Activated naive CD4-positive, alpha-beta T cell treated with anti-CD3 and anti-CD28 coated beads, Interleukin-2, amount 50 U/mL, for 24 hours (primary cell): ENCODE measurements around the gene ACADSB.

Source experiments
- H3K27ac Mint-ChIP-seq: one replicate; pipeline ENCODE4 v1.8.0; 2021; ENCODE audit warnings: mild to moderate bottlenecking, mixed read lengths
- H3K27me3 Mint-ChIP-seq: one replicate; pipeline ENCODE4 v1.8.0; 2021; ENCODE audit warnings: mixed read lengths
- H3K36me3 Mint-ChIP-seq: one replicate; pipeline ENCODE4 v1.8.0; 2021; ENCODE audit warnings: mixed read lengths
- H3K4me1 Mint-ChIP-seq: one replicate; pipeline ENCODE4 v1.8.0; 2021; ENCODE audit warnings: mixed read lengths
- H3K4me3 Mint-ChIP-seq: one replicate; pipeline ENCODE4 v1.8.0; 2021; ENCODE audit warnings: mild to moderate bottlenecking, mixed read lengths
- H3K9me3 Mint-ChIP-seq: one replicate; pipeline ENCODE4 v1.8.0; 2021; ENCODE audit warnings: mixed read lengths

The ACADSB gene

DNA sequence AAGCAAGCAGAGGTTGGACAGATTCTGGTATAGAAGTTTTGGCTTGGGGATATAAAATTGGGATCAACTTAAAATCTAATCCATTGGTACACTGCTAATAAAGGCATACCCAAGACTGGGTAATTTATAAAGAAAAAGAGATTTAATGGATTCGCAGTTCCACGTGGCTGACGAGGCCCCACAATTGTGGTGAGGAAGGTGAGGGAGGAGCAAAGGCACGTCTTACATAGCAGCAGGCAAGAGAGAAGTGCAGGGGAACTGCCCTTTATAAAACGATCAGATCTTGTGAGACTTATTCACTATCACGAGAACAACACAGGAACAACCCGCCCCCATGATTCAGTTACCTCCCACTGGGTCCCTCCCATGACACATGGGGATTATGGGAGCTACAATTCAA, 9.7 kb downstream of the ACADSB start:
- Mint-ChIP-seq H3K36me3 (peaks cover 12% of the 10 kb centered on the region), H3K27ac (no peak overlapping the region), H3K4me3 (no peak overlapping the region), H3K4me1 (peaks cover 16% of the 10 kb centered on the region), H3K9me3 (no peaks in the 10 kb centered on the region), H3K27me3 (no peaks in the 10 kb centered on the region)

DNA sequence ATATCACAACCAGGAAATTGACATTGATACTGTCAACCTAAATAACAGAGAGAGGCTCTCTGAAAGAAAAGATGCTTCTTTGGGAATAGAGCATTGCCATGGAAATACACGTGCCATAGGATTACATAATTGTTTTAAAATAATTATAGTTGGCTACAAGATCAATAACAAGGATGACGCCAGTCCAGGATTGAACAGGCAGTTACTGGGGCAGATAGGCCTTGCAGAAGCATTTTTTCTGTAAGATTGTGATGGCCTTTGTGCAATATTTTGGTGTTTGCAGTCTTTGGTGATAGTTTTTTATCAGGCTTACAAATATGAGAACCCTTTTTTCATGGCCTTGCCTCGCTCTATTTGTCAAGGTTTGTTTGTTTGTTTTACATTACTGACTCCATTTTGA, 10.5 kb downstream of the ACADSB start:
- Mint-ChIP-seq H3K4me1 (peaks cover 12% of the 10 kb centered on the region), H3K9me3 (no peaks in the 10 kb centered on the region), H3K27me3 (no peaks in the 10 kb centered on the region), H3K36me3 (peaks cover 10% of the 10 kb centered on the region), H3K4me3 (no peak overlapping the region), H3K27ac (no peak overlapping the region)

- peaks cover 8% of the 10 kb centered on the region for H3K36me3 Mint-ChIP-seq
- peaks cover 10% of the 10 kb centered on the region for H3K4me1 Mint-ChIP-seq
- H3K27ac Mint-ChIP-seq: no peak overlapping the region
- H3K4me3 Mint-ChIP-seq: no peak overlapping the region
- H3K9me3 Mint-ChIP-seq: no peaks in the 10 kb centered on the region
- no peaks in the 10 kb centered on the region for H3K27me3 Mint-ChIP-seq
Measured at GRCh38 chr10:123019941-123020703, 11.3 kb downstream of the ACADSB start.

GRCh38 chr10:123021517-123021916, 12.7 kb downstream of the ACADSB start:
- Mint-ChIP-seq H3K36me3 (peaks cover 2% of the 10 kb centered on the region), H3K27me3 (no peaks in the 10 kb centered on the region), H3K4me1 (peaks cover 2% of the 10 kb centered on the region), H3K4me3 (no peak overlapping the region), H3K27ac (no peak overlapping the region), H3K9me3 (no peaks in the 10 kb centered on the region)

DNA sequence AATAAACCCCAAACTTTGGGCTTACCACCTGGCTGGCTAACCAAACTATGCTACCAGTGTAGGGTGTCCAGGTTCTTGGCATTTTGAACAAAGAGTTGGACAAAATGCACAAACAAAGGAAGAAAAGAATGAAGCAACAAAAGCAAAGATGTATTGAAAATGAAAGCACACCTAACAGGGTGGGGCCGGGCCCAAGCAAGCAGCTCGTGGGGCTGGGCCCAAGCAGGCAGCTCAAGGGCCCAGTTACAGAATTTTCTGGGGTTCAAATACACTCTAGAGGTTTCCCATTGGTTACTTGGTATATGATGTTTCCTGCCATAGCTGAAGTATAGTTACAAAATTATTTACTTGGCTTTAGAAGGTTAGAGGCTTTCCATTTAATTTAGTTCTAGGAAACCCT, 15.7 kb downstream of the ACADSB start:
- H3K4me1 Mint-ChIP-seq: no peaks in the 10 kb centered on the region
- no peak overlapping the region for H3K4me3 Mint-ChIP-seq
- no peak overlapping the region for H3K27ac Mint-ChIP-seq
- H3K36me3 Mint-ChIP-seq: peaks cover 2% of the 10 kb centered on the region
- no peaks in the 10 kb centered on the region for H3K27me3 Mint-ChIP-seq
- no peaks in the 10 kb centered on the region for H3K9me3 Mint-ChIP-seq

- Mint-ChIP-seq H3K27ac (no peak overlapping the region), H3K4me1 (no peaks in the 10 kb centered on the region), H3K9me3 (no peaks in the 10 kb centered on the region), H3K36me3 (peaks cover 2% of the 10 kb centered on the region), H3K27me3 (no peaks in the 10 kb centered on the region), H3K4me3 (no peak overlapping the region)
Measured at GRCh38 chr10:123026302-123026701, 17.5 kb downstream of the ACADSB start.

DNA sequence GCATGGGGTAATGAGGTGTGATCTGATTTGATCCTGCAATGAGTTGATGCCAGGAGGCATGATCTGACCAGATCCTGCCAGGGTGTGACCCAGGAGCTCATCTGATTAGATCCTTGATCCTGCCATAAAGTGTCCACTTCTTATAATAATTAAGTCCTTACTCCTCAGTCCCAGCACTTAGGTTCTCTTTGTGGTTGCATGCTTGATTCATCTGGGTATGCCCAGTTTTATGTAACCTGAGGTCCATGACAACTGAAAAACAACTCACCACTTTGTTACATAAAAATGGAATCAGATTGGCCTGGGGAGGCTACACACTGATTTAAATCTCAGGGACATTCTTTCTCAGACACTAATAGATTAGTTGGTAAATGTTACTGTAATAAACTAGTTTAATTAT, 19.1 kb downstream of the ACADSB start:
- no peaks in the 10 kb centered on the region for H3K4me1 Mint-ChIP-seq
- H3K27ac Mint-ChIP-seq: no peak overlapping the region
- no peak overlapping the region for H3K4me3 Mint-ChIP-seq

DNA sequence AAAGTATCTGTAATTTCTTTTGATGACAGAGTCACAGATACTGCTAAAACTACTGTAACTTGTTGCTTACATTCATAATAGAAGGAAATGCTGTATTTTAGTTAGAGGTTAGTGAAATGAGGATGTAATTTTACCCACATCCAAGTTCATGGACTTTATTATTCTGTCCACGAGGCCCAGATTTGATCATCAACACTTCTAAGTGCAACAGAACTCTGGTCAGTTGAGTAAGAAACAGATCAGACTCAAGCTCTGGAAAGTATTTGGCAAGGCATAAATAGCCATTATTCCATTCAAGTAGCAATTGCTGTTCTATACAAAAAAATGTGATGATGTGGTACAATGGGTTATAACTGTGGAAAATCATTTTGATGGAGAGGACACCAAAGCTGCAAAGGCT, 22.3 kb downstream of the ACADSB start:
- Mint-ChIP-seq H3K4me1 (no peaks in the 10 kb centered on the region), H3K36me3 (peaks cover 7% of the 10 kb centered on the region)

More for the DNA sequence above, 19.1 kb downstream of the ACADSB start:
- H3K27me3 Mint-ChIP-seq: no peaks in the 10 kb centered on the region
- no peaks in the 10 kb centered on the region for H3K9me3 Mint-ChIP-seq
- peaks cover 4% of the 10 kb centered on the region for H3K36me3 Mint-ChIP-seq

DNA sequence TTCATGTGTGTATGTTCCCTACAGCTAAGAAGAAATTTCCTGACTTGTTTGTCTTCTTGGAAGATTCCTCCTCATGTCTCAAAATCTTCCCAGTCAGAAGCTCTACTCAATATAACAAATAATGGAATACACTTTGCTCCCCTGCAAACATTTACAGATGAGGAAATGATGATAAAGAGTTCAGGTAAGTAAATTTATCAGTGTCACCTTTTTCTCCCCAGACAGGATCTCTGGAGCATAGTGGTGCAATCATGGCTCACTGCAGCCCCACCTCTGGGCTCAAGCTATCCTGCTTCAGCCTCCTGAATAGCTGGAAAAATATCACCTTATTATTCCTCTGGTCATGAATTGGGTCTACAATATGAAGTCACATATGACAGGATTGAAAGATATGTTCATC, 25.5 kb downstream of the ACADSB start:
- no peak overlapping the region for H3K4me3 Mint-ChIP-seq
- H3K27ac Mint-ChIP-seq: no peak overlapping the region
- no peaks in the 10 kb centered on the region for H3K27me3 Mint-ChIP-seq
- peaks cover 8% of the 10 kb centered on the region for H3K4me1 Mint-ChIP-seq
- no peaks in the 10 kb centered on the region for H3K9me3 Mint-ChIP-seq
- peaks cover 7% of the 10 kb centered on the region for H3K36me3 Mint-ChIP-seq

More for the DNA sequence above, 22.3 kb downstream of the ACADSB start:
- Mint-ChIP-seq H3K27me3 (no peaks in the 10 kb centered on the region), H3K27ac (no peak overlapping the region), H3K4me3 (no peak overlapping the region), H3K9me3 (no peaks in the 10 kb centered on the region)

DNA sequence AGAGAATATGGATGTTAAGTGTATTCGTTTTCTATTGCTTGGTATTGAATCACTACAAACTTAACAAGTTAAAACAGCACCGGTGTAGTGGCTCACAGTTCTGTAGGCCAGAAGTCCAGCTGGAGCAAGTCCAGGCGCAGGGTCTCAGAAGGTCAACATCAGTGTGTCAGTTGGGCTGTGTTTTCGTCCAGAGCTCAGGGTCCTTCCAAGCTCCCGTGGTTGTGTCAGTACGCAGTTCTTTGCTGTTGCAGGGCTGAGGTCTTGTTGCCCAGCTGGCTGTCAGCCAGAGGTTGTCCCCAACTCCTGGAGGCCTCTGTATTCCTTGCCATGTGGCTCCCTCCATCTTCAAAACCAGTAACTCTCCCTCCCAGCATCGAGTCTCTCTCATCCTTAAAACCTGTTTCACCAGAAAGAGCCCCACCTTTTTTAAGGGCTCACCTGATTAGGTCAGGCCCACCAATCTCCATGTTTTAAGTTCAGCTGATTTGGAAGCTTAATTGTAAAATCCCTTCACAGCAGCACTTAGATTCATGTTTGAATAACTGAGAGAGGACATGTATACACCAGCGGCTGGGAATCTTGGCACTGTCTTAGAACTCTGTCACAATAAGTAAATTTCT, 26.8 kb downstream of the ACADSB start:
- no peaks in the 10 kb centered on the region for H3K9me3 Mint-ChIP-seq
- no peak overlapping the region for H3K4me3 Mint-ChIP-seq
- H3K27me3 Mint-ChIP-seq: no peaks in the 10 kb centered on the region
- H3K4me1 Mint-ChIP-seq: peaks cover 9% of the 10 kb centered on the region
- peaks cover 7% of the 10 kb centered on the region for H3K36me3 Mint-ChIP-seq
- H3K27ac Mint-ChIP-seq: no peak overlapping the region

DNA sequence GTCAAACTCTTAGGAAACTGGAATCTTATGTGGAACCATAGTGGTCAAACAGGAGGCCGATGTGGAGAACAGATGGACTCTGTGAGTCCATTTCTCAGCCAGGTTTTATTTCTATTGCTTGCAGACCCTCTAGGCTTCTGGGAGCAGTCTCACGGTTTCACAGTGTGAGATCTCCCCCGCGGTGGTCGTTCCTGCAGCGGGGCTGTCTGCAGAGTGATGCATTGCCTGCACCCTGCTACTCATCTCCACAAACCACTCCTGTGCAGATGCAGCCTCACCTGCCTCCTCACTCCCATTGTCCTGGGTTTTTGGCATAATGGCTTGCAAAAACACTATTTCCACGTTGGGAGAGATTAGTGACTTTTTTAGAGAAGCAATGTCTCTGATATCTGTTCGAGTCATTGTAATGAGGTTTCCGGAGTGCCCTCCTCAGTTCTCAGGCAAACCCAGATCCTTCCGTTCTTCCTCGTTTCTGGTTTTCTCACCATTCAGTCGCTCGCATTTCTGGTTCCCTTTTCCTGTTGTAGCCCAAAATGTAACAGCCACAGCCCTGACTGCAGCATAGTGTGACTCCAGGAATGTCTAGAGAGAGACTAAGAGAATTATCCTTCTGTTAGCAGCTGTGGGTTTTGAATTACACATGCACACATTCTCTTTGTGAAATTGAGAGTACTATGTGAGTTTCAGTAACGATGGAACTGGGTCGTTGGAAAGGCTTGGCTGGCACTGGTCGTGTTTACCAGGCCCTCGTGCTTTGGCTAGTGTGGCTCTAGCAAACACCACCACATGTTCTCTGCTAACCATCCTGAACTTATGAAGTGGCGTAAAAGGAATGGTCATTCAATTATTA, 30.2 kb downstream of the ACADSB start:
- no peak overlapping the region for H3K4me3 Mint-ChIP-seq
- no peak overlapping the region for H3K27ac Mint-ChIP-seq
- peaks cover 9% of the 10 kb centered on the region for H3K4me1 Mint-ChIP-seq
- H3K9me3 Mint-ChIP-seq: no peaks in the 10 kb centered on the region
- no peaks in the 10 kb centered on the region for H3K27me3 Mint-ChIP-seq
- H3K36me3 Mint-ChIP-seq: peaks cover 4% of the 10 kb centered on the region

DNA sequence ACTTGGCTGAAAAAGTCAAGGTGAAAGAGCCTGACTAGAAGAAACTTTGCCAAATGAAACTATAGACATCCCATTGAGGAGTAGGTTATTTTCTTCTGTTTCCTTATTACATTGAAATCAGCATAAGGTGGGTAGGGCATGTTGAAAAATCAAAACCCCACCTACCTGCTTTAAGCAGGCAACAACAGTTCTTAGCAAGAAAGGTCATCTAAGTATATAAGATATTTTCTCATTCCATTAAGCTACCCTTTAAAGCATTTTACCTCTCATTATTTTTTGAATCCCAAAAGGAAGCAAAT, 30.8 kb downstream of the ACADSB start:
- Mint-ChIP-seq H3K36me3 (peaks cover 4% of the 10 kb centered on the region), H3K27me3 (no peaks in the 10 kb centered on the region), H3K9me3 (no peaks in the 10 kb centered on the region), H3K27ac (no peak overlapping the region), H3K4me3 (no peak overlapping the region), H3K4me1 (peaks cover 9% of the 10 kb centered on the region)

- no peaks in the 10 kb centered on the region for H3K9me3 Mint-ChIP-seq
- no peaks in the 10 kb centered on the region for H3K27me3 Mint-ChIP-seq
- no peak overlapping the region for H3K4me3 Mint-ChIP-seq
- no peak overlapping the region for H3K27ac Mint-ChIP-seq
- peaks cover 9% of the 10 kb centered on the region for H3K4me1 Mint-ChIP-seq
- peaks cover 3% of the 10 kb centered on the region for H3K36me3 Mint-ChIP-seq
Measured at GRCh38 chr10:123042708-123043408, 34.1 kb downstream of the ACADSB start.

DNA sequence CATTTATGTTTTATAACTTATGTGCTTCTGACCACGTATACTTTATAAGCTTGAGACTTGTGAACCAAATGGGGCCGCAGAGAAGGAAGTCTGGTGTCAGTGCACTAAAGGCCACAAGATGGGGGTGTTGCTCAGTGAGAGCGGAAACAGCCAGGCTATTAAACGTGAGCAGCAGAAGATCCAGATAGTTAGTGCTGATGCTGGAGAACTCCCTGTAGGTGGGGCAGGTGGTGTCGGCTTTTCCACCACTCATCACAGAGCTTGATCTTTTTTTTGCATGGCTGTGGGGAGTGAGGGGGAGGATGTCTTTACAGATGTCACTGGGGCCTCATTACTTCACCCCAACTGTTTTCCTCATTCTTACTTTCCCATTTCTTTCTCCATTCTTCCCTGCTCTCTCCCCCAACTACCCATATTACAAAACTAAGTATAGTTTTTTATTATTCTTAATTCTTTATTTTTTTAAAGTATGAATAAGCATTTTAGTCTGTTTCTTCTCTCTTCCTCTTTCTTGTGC, 34.7 kb downstream of the ACADSB start:
- Mint-ChIP-seq H3K36me3 (peaks cover 8% of the 10 kb centered on the region), H3K4me3 (no peak overlapping the region), H3K27me3 (no peaks in the 10 kb centered on the region), H3K4me1 (peaks cover 9% of the 10 kb centered on the region), H3K9me3 (no peaks in the 10 kb centered on the region), H3K27ac (no peak overlapping the region)

DNA sequence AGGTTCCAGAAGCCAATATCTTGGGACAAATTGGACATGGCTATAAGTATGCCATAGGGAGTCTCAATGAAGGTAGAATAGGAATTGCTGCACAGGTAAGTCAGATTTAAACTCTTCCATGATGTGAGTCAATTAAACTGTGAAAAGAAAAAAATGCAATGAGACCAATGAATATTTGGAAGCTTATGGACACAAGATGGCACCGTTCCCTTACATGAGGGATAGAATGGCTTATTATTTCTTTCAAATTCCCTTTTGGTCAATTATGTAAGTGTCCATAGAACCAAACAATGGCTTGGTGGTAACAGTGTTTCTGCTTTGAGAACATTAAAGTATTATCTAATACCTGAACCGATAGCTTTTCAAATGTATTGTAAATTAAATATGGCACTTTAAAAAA, 35.6 kb downstream of the ACADSB start:
- H3K27me3 Mint-ChIP-seq: no peaks in the 10 kb centered on the region
- peaks cover 9% of the 10 kb centered on the region for H3K36me3 Mint-ChIP-seq

More for the DNA sequence above, 35.6 kb downstream of the ACADSB start:
- Mint-ChIP-seq H3K9me3 (no peaks in the 10 kb centered on the region), H3K4me1 (peaks cover under 1% of the 10 kb centered on the region), H3K4me3 (no peak overlapping the region), H3K27ac (no peak overlapping the region)
